Measurements from ENCODE around the gene PTPRS.
"Not testable (repeated sequence)": the region's sequence is repeated elsewhere in the genome, so short reads cannot be mapped to it uniquely, and the experiment has no call there.

Gene PTPRS

GRCh38 chr19:5340637-5341447, at the start of gene PTPRS:
TSS of gene PTPRS (minus strand) at chr19:5340812. CDS start at chr19:5286140, 54,672 bp downstream.
- FAIRE-seq = peak; percentile 88
- DNase-seq (ENCODE audit: insufficient read length, low spot score) = peak; percentile 82

- DNase-seq (ENCODE audit: insufficient read length, low spot score) (no peak), FAIRE-seq (no peak)
These were observed 48.7 kb upstream of the PTPRS start for GRCh38 chr19:5389353-5389752.

- no peak for FAIRE-seq
- DNase-seq (ENCODE audit: insufficient read length, low spot score) = no peak
These were observed 46.9 kb upstream of the PTPRS start for GRCh38 chr19:5387472-5387871.

- FAIRE-seq (no peak), DNase-seq (ENCODE audit: insufficient read length, low spot score) (no peak)
These were observed 46.2 kb upstream of the PTPRS start for GRCh38 chr19:5386841-5387240.

- not testable (repeated sequence) for DNase-seq (ENCODE audit: insufficient read length, low spot score); FAIRE-seq
These were observed 40.6 kb upstream of the PTPRS start for GRCh38 chr19:5381197-5381596.

- no peak for FAIRE-seq
- DNase-seq (ENCODE audit: insufficient read length, low spot score) = no peak
These were observed 39.8 kb upstream of the PTPRS start for GRCh38 chr19:5380215-5380919.

- no peak for FAIRE-seq
These were observed 36.3 kb upstream of the PTPRS start for GRCh38 chr19:5376928-5377327.

GRCh38 chr19:5372572-5373200, 32.1 kb upstream of the PTPRS start:
- DNase-seq (ENCODE audit: insufficient read length, low spot score) = no peak
- FAIRE-seq = peak; percentile 69

More at GRCh38 chr19:5376928-5377327, 36.3 kb upstream of the PTPRS start:
- no peak for DNase-seq (ENCODE audit: insufficient read length, low spot score)

- no peak for DNase-seq (ENCODE audit: insufficient read length, low spot score)
- no peak for FAIRE-seq
These were observed 29.4 kb upstream of the PTPRS start for GRCh38 chr19:5369962-5370367.

GRCh38 chr19:5369304-5369703, 28.7 kb upstream of the PTPRS start:
- DNase-seq (ENCODE audit: insufficient read length, low spot score) (no peak), FAIRE-seq (no peak)

- FAIRE-seq = no peak
These were observed 27.0 kb upstream of the PTPRS start for GRCh38 chr19:5367530-5368133.

GRCh38 chr19:5365905-5366304, 25.3 kb upstream of the PTPRS start:
- FAIRE-seq (no peak), DNase-seq (ENCODE audit: insufficient read length, low spot score) (no peak)

More at GRCh38 chr19:5367530-5368133, 27.0 kb upstream of the PTPRS start:
- DNase-seq (ENCODE audit: insufficient read length, low spot score) = no peak

- no peak for DNase-seq (ENCODE audit: insufficient read length, low spot score)
- no peak for FAIRE-seq
These were observed 24.1 kb upstream of the PTPRS start for GRCh38 chr19:5364674-5365073.

GRCh38 chr19:5361839-5362238, 21.2 kb upstream of the PTPRS start:
- not testable (repeated sequence) for FAIRE-seq

GRCh38 chr19:5361407-5361806, 20.8 kb upstream of the PTPRS start:
- no peak for DNase-seq (ENCODE audit: insufficient read length, low spot score)
- no peak for FAIRE-seq

More at GRCh38 chr19:5361839-5362238, 21.2 kb upstream of the PTPRS start:
- DNase-seq (ENCODE audit: insufficient read length, low spot score) = not testable (repeated sequence)

GRCh38 chr19:5360003-5360780, 19.6 kb upstream of the PTPRS start:
- DNase-seq (ENCODE audit: insufficient read length, low spot score) (no peak), FAIRE-seq (no peak)

- FAIRE-seq (no peak), DNase-seq (ENCODE audit: insufficient read length, low spot score) (no peak)
These were observed 17.7 kb upstream of the PTPRS start for GRCh38 chr19:5358173-5358800.

GRCh38 chr19:5357584-5357983, 17.0 kb upstream of the PTPRS start:
- FAIRE-seq (no peak), DNase-seq (ENCODE audit: insufficient read length, low spot score) (no peak)

- DNase-seq (ENCODE audit: insufficient read length, low spot score) = no peak
- no peak for FAIRE-seq
These were observed 16.3 kb upstream of the PTPRS start for GRCh38 chr19:5356918-5357317.

GRCh38 chr19:5356428-5356827, 15.8 kb upstream of the PTPRS start:
- FAIRE-seq (no peak), DNase-seq (ENCODE audit: insufficient read length, low spot score) (no peak)
